Hepatocyte (in vitro differentiated cells): Measurements from ENCODE around the gene MIER2.

ENCODE experiments used
- EZH2 ChIP-seq: fragments of 200-600 bp; sonication (generic); IDR thresholded peaks from 2 replicates; pipeline ENCODE4 v1.6.1; 2016; ENCODE audit warnings: antibody characterized with exemption, mild to moderate bottlenecking, borderline replicate concordance
- TF ChIP-seq, protein P1 (sequence below): fragments of 200-600 bp; sonication (generic); IDR thresholded peaks from 2 replicates; pipeline ENCODE4 v1.5.1; 2016; ENCODE audit warnings: antibody characterized with exemption, mild to moderate bottlenecking; ENCODE audit not compliant: poor library complexity

DNA sequence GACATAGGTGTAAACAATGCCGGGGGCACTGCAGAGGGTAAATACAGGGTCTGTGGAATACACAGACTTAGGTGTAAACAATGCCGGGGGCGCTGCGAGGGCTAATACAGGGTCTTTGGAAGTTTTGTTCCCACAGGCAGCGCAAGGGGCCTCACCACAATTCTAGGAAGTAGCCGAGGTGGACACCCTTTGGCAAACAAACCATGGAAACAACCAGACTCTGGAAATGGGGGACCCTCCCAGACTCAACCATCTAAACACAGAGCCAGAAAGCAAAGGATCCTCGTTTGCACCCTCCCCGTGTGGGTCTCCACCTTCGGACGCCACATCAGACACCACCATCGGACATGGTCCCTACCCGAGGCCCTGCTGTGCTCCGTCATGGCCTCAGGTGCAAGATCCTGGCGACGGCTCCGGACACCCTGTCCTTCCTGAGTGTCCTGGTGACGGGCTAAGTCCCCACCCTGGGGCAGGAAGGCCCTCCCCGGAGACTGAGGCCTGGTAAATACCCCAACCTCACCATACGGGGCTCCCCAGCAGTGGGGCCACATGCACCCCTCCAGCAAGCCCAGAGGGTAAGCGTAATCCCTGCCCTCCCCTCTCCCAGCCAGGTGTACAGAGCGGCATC lies 36.7 kb downstream of the MIER2 start:
- TF ChIP-seq, protein P1, sequence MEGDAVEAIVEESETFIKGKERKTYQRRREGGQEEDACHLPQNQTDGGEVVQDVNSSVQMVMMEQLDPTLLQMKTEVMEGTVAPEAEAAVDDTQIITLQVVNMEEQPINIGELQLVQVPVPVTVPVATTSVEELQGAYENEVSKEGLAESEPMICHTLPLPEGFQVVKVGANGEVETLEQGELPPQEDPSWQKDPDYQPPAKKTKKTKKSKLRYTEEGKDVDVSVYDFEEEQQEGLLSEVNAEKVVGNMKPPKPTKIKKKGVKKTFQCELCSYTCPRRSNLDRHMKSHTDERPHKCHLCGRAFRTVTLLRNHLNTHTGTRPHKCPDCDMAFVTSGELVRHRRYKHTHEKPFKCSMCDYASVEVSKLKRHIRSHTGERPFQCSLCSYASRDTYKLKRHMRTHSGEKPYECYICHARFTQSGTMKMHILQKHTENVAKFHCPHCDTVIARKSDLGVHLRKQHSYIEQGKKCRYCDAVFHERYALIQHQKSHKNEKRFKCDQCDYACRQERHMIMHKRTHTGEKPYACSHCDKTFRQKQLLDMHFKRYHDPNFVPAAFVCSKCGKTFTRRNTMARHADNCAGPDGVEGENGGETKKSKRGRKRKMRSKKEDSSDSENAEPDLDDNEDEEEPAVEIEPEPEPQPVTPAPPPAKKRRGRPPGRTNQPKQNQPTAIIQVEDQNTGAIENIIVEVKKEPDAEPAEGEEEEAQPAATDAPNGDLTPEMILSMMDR = no peak
- TF ChIP-seq EZH2 = no peak
